Stimulated activated CD4-positive, alpha-beta T cell treated with anti-CD3 and anti-CD28 coated beads, Interleukin-12 subunit alpha, Interleukin-12 subunit beta, amount 100 ng/mL, for 4 hours (primary cell): ENCODE data around the gene UCN3.
"Not testable (repeated sequence)": the region's sequence is repeated elsewhere in the genome, so short reads cannot be mapped to it uniquely, and the experiment has no call there.

ENCODE experiments used
- DNase-seq: peaks from one replicate; pipeline ENCODE4 v3.0.0-alpha.2; 2020

UCN3 gene

GRCh38 chr10:5369362-5370158 lies 4.8 kb downstream of the UCN3 start:
- DNase-seq, result no peak

DNA sequence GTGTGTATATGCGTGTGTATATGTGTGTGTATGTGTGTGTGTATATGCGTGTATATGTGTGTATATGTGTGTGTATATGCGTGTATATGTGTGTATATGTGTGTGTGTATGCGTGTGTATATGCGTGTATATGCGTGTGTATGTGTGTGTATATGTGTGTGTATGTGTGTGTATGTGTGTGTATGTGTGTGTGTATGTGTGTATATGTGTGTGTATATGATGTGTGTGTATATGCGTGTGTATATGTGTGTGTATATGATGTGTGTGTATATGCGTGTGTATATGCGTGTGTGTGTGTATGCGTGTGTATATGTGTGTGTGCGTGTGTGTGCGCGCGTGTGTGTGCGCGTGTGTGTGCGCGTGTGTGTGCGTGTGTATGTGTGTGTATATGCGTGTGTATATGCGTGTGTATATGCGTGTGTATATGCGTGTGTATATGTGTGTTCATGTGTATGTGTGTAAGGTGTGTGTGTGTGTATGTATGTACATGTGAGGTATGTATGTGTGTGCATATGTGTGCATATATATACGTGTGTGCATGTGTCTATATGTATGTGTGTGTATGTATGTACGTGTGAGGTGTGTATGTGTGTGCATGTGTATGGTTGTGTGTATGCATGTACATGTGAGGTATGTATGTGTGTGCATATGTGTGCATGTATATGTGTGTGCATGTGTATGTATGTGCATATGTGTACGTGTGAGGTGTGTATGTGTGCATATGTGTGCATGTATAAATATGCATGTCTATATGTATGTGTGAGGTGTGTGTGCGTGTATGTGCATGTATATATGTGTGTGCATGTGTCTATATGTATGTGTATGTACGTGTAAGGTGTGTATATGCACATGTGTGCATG lies 6.0 kb downstream of the UCN3 start:
- no peak for DNase-seq

DNA sequence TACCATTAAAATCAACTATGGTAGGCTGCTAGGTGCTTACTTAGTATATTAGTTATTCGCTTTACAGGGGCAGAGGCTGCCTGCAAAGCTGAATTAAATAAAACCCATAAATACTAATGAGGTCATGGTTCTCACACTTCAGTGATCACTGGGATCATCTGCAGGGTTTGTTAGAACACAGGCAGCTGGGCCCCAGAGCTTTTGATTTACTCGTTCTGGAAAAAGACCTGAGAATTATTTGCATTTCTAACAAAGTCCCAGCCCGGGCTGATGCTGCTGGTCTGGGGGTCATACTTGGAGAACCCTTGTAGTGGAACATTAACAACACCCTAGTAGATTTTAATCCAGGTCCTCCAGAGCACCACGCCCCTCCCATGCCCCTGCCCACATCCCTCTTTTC lies 8.5 kb downstream of the UCN3 start:
- no peak for DNase-seq

GRCh38 chr10:5373891-5374611 lies 9.3 kb downstream of the UCN3 start:
- DNase-seq, result no peak

DNA sequence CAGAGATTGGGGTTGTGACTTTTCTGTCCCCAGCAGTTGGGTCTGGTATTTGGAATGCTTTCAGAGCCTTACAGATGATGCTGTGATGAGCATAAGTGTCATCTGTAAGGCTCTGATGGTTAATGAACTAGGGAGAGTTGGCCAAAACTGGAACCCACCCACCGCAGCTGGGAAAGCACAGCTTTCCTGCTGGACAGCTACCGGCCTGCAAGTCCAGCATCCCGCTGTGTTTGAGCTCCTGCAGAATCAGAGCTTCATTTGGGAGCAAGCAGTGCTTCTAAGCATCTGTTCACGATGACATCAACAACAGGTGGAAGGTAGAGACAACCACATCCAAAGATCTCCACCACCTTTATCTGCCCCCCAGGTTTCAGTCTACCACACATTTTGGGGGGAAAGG lies 11.7 kb downstream of the UCN3 start:
- no peak for DNase-seq

GRCh38 chr10:5379202-5379601 lies 14.4 kb downstream of the UCN3 start:
- not testable (repeated sequence) for DNase-seq

DNA sequence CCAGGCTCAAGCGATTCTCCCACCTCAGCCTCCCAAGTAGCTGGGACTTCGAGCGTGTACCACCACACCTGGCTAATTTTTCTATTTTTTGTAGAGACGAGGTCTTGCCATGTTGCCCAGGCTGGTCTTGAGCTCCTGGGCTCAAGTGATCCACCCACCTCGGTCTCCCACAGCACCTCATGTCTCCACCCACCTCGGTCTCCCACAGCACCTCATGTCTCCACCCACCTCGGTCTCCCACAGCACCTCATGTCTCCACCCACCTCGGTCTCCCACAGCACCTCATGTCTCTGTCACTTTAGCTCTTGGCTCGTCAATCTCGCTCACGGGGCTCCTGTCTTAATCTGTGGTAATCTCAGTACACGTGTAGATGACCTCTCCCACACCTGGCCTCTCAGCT lies 15.6 kb downstream of the UCN3 start:
- DNase-seq, result not testable (repeated sequence)

GRCh38 chr10:5381187-5381586 lies 16.4 kb downstream of the UCN3 start:
- no peak for DNase-seq

GRCh38 chr10:5385224-5385623 lies 20.5 kb downstream of the UCN3 start:
- no peak for DNase-seq

GRCh38 chr10:5387169-5387568 lies 22.4 kb downstream of the UCN3 start:
- DNase-seq, result no peak

GRCh38 chr10:5390607-5391205 lies 25.9 kb downstream of the UCN3 start:
- DNase-seq, result no peak

- no peak for DNase-seq
These were observed 27.0 kb downstream of the UCN3 start for GRCh38 chr10:5391790-5392189.

- no peak for DNase-seq
These were observed 28.8 kb downstream of the UCN3 start for GRCh38 chr10:5393529-5393928.

GRCh38 chr10:5395168-5395567 lies 30.4 kb downstream of the UCN3 start:
- DNase-seq, result no peak

DNA sequence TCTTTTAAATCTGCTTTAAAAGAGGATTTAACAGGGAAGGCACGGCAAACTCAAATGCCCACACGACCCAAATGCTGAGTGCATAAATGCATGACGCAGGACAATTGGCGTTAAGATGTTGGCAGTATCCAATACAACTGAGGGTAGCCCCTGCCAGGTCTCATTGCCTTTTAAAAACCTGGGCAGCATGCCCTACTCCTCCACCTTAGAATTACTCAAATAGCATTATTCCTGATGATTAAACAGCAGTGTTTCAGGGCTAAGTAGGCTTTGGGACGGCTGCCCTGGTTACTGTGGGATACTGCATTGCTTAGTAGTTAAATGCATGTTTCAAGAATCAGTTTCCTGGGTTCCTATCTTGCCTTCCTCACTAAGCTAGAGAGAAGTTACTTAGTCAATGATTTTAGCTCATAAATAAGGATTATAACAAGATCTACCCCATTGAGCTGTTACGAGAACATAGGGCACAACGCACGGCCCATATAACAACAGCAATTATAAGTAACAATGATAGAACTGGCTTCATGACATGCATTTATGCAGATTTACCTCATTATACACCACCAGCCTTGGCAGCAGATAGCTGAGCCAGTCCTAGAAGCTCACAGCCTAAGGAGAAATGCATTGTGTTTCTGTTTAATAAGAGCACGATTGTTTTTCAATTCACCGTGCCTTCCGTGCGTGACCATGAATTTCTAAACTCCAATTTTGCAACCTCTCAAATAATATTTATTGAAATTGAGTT lies 32.0 kb downstream of the UCN3 start:
- no peak for DNase-seq

GRCh38 chr10:5399332-5399731 lies 34.6 kb downstream of the UCN3 start:
- no peak for DNase-seq

DNA sequence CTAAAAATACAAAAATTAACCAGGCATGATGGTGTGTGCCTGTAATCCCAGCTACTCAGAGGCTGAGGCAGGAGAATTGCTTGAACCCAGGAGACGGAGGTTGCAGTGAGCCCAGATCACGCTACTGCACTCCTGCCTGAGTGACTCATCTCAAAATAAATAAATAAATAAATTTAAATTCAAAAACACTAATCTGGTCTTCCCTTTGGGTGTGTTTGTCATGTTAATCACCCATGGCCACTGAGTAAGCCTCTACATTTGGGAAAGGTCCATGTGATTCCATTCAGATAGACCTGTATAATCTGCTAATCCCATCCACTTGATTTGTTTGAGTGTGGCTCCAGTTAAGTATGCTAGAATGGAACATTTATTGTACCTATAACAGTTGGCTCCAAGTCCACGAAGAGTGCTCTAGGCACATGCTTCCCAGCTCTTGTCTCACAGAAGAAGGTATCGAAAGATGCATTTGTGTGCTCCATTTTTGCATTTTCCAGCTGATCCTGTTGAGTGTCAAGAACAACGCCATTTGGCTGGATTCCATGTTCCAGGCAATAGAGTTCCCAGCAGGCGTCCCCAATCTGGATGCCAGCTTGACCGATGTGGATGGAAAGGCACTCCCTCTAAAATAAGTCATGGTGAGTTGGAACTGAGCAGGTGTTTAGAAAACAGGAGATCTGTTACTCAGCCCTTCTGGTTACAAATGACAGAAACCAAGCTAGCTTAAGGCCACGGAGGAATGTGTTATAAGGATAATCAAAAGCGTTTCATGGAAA lies 35.9 kb downstream of the UCN3 start:
- no peak for DNase-seq

GRCh38 chr10:5402798-5403197 lies 38.0 kb downstream of the UCN3 start:
- no peak for DNase-seq

DNA sequence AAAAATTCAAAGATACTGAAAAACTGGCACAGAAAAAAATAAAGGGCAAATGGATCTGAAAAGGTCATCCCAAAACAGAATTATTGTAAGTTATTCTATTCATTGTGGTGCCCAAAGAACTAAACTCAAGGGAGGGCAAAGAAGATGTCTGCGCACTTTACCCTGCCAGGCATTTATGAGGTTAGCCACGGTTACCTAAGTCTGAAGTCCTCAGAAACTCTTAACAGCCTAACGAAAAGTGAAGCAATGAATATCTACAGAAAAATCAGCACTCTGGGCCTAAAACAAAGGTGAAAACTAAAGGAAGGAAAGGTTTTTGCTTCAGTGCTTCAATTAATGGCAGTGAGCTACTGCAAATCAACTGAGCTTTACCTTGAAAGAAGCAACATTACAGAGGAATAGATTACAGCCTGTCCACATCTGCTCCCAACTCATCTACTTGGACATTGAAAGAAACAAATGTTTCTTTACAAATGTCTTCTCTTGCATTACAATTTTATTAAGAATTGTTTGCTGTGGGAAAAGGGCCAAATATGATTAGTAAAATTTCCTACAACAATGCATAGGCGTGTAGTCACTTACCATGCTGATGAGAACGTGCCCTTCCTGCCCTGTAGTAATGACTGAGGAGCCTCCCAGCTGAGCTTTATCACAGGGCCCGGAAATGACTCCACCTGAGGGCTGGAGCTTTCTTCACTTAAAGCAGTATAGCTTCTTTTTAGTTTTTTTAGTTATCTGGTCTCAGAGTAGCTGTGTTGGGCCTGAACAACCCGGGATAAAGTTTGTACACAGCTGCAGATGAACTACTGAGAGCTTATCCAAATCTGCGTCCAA lies 39.7 kb downstream of the UCN3 start, which contains the start of gene TUBAL3:
TUBAL3 (minus strand) TSS at position 621 of the 834 bp plus-strand sequence; CDS start at position 585, 36 bp downstream.
- DNase-seq, result no peak

- DNase-seq, result no peak
These were observed 42.2 kb downstream of the UCN3 start for GRCh38 chr10:5406918-5407317.
